Measurements from ENCODE around the gene INTU. TPM values are rescaled to one million over a fixed set of nuclear protein-coding genes. Genes with fewer than 3 reads are reported as not detected.

INTU gene
- total RNA-seq: 6.3 and 8.9 TPM in 2 replicates

DNA sequence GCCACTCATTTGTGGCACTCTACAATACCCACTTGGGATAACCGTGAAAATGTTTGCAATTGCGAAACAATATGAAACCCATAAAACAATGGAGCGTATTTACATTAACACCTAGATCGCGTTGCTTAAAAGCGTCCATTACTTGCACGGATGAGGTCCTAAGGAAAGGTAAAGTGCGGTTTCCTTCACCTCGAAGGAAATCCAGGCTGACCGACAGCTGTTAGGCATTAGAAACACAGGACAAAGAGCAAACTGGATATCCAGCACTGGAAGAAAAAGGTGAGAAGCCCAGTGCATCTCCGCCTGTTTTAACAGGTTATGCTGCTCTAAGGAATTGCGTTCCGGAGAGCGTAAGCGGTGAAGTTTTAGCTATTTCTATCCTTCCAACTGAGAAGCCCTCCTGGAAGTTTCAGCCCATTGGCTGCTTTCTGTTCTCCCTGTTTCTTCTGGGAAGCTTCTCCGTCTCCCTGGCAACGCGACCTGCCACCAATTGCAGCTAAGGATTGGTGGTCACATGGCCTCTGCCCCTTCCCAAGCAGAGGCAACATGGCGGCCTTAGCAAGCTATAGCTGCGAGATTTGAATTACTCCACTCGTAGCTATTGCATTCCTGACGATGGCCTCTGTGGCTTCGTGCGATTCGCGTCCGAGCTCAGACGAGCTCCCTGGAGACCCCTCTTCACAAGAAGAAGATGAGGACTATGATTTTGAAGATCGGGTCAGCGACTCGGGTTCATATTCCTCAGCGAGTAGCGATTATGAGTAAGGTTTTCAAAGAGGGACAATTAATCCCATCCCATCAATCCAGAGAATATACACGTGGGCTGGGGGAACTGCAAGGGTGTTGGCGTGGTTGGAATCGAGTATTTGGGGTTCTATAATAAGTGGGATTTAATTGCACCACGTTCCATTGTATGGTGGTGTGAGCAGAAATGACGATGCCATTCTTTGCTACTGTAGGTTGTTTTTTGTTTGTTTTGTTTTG is at the start of gene INTU:
Gene INTU, plus strand, starts transcription at position 538 of the 984 bp plus-strand sequence. Its CDS starts 78 bp downstream, at position 616.

GRCh38 chr4:127730142-127730913 is 97.6 kb downstream of the INTU start, which contains the start of gene SLC25A31:
Gene SLC25A31 (plus strand): TSS chr4:127730400. CDS start chr4:127730546, 146 bp downstream.

Other genes starting within 250 kb of the INTU start
- gene SLC25A31, start 97.4 kb downstream of the INTU start, total RNA-seq: not detected in 2 replicates
- 13.8 and 24.8 TPM in 2 replicates for gene HSPA4L, start 149.4 kb downstream of the INTU start, total RNA-seq
- 0.66 and 19.2 TPM in 2 replicates for gene PLK4, start 247.9 kb downstream of the INTU start, total RNA-seq